SH-SY5Y (cell line): ENCODE measurements around the gene KRTAP1-5.

Experiments used
- GATA2 ChIP-seq: IDR thresholded peaks from 2 replicates; pipeline ENCODE4 v1.6.1; 2011; ENCODE audit warnings: mild to moderate bottlenecking, low read depth, low read length
- GATA3 ChIP-seq: IDR thresholded peaks from 2 replicates; pipeline ENCODE4 v1.6.1; 2011; ENCODE audit warnings: low read depth, mild to moderate bottlenecking, low read length, moderate library complexity

GRCh38 chr17:41042953-41043352 lies 15.9 kb upstream of the KRTAP1-5 start:
- TF ChIP-seq GATA2 (no peak), GATA3 (no peak)
